Astrocyte of the spinal cord (primary cell): Measurements from ENCODE around the gene INTS13.
"Not testable (repeated sequence)": the region's sequence is repeated elsewhere in the genome, so short reads cannot be mapped to it uniquely, and the experiment has no call there.

Experiments
- DNase-seq: peaks from one replicate; pipeline ENCODE4 v3.0.0; 2011; ENCODE audit warnings: low read depth, low spot score
- H3K4me3 ChIP-seq: 2 replicates; pipeline ENCODE4 v1.5.1; 2011; ENCODE audit warnings: low read depth, mild to moderate bottlenecking, low read length, moderate library complexity
- in situ Hi-C: cut with HindIII; loops from 2 replicates; pipeline ENCODE4 v1.10.0; 2017; ENCODE audit warnings: low sequenced_read_pairs
- TF ChIP-seq, protein P1 (sequence below): IDR thresholded peaks from 2 replicates; pipeline ENCODE4 v1.5.1; 2012; ENCODE audit warnings: low read depth, mild to moderate bottlenecking, low read length, inconsistent platforms

The INTS13 gene

DNA sequence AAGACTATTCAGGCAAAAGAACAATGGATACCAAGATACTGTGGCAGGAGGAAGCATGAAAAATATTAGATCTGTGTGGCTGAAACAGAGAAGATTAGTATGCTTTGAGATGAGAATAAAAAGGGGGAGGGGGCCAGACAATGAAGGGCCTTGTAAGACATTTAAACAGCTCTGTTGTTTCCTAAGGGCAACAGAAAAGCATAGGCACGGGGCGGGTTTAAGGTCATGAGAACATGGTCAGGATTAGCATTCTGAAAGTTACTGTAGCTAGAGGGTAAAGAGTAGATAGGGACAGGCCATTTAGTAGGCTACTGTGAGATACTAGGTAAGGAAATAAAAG lies 18.6 kb downstream of the INTS13 start:
- DNase-seq, result no peak
- TF ChIP-seq, protein P1, sequence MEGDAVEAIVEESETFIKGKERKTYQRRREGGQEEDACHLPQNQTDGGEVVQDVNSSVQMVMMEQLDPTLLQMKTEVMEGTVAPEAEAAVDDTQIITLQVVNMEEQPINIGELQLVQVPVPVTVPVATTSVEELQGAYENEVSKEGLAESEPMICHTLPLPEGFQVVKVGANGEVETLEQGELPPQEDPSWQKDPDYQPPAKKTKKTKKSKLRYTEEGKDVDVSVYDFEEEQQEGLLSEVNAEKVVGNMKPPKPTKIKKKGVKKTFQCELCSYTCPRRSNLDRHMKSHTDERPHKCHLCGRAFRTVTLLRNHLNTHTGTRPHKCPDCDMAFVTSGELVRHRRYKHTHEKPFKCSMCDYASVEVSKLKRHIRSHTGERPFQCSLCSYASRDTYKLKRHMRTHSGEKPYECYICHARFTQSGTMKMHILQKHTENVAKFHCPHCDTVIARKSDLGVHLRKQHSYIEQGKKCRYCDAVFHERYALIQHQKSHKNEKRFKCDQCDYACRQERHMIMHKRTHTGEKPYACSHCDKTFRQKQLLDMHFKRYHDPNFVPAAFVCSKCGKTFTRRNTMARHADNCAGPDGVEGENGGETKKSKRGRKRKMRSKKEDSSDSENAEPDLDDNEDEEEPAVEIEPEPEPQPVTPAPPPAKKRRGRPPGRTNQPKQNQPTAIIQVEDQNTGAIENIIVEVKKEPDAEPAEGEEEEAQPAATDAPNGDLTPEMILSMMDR, result no peak
- no peak overlapping the region for H3K4me3 ChIP-seq
- in situ Hi-C loops, result no loop called here

DNA sequence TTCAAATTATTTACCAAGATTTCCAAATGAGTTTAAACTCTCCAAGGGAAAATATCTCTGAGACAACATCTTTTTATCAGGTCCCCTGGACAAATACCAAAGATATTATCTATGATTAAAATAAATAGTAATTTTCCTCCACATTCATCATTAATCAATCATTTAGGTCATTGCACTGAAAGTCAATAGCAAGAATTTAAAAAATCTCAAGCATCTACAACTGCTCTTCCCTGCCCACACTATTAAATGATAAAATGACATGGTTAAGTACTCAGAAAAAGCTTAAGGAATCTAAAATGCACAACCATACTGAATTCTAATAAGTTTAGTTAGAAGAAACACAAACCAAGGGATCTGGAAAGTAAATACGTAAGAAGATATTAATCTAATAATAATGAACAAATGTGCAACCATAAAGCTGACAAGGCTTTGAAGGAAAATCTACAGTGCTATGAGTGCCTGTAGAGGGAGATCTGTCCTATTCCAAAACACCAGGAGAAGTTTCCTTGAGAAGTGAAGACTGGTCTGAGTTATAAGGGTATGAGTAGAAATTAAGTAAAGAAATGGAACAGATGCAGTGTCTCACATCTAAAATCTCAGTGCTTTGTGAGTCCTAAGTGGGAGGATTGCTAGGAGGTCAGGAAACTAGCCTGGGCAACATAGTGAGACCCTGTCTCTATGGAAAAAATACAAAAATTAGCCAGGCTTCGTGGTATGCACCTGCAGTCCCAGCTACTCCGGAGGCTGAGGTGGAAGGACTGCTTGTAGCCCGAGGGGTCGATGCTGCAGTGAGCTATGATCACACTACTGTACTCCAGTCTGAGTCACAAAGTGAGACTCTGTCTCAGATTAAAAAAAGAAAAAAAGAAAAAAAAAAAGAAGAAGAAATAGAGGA lies 19.2 kb downstream of the INTS13 start:
- in situ Hi-C loops, result no loop called here
- H3K4me3 ChIP-seq, result no peak overlapping the region
- no peak for DNase-seq
- TF ChIP-seq, protein P1, result no peak

DNA sequence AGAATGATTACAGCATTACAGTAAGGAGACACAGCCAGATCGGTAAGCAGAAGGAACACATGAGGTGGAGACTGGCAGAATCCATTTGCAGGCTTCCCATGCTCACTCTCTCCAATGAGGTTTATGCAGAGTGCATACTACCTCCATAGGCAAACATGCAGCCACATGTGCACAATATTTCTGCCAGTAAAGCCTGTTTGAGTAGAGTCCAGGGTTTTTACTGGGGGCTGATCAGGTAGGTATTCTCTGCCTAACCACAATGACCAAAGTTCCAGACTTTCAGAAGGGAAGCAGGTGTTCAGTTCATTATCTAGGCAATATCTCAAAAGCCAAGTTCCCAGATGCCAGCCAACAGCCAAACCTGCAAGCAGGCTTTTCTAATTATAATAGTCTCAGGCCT lies 31.1 kb downstream of the INTS13 start:
- in situ Hi-C loops, result no loop called here
- no peak for DNase-seq
- H3K4me3 ChIP-seq, result no peak overlapping the region
- TF ChIP-seq, protein P1, result no peak

DNA sequence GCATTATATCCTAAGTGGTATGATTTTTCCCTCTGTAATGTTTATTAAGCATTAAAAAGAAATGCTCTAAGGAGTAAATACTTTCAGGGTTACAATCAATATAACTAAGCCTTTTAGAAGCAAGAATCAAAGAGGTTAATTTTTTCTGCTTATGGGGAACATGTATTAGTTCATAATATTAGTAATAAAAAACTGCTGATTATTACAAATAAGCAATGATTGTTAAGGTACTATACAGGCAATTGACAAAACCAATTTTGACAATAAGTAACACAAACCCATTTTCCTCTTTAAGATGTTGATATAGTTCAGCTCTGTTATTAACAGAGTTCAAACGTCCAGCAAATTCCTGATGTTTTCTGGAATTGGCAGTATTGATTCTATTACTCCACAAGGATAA lies 31.8 kb downstream of the INTS13 start:
- no peak overlapping the region for H3K4me3 ChIP-seq
- in situ Hi-C loops, result no loop called here
- DNase-seq, result no peak
- TF ChIP-seq, protein P1, result no peak

DNA sequence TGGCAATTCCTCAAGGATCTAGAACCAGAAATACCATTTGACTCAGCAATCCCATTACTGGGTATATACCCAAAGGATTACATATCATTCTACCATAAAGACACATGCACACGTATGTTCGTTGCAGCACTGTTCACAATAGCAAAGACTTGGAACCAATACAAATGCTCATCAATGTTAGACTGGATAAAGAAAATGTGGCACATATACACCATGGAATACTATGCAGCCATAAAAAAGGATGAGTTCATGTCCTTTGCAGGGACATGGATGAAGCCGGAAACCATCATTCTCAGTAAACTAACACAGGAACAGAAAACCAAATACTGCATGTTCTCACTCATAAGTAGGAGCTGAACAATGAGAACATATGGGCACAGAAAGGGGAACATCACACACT lies 34.4 kb downstream of the INTS13 start:
- in situ Hi-C loops, DNase-seq, H3K4me3 ChIP-seq: not testable (repeated sequence)

DNA sequence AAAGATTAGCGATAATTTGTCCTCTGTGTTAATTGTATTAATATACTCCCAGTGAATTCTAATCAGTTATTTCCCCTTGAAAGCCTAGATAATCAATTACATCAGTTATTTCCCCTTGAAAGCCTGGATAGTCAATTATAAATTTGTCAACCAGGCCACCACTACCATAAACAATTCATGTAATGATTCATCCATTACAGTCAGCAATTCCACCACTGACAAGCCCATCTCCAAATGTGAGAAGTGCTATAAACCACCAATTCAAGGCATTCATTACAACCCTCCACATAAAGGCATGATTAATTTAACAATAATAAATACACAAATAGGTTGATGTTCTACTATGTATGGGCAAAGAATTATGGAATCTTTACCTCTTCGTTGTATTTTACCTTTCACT lies 40.9 kb downstream of the INTS13 start:
- DNase-seq, result no peak
- no peak overlapping the region for H3K4me3 ChIP-seq
- in situ Hi-C loops, result no loop called here
- TF ChIP-seq, protein P1, result no peak

DNA sequence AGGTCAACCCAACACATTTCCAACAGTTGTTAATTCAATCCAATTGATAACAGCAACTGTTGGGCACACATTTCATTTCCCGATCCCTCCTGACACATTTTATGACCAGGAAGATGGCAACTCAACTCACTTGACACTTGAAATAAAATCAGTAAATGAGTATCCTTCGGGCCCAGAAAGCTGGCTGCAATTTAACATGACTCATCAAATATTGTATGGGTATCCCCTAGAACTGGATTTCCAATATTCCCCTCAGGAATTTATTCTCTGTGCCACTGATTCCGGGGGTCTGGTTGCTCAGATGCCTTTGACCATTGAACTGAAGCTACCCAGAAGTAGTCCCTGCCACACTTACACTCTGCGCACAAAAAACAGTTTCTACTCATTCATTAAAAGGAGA lies 42.1 kb downstream of the INTS13 start:
- TF ChIP-seq, protein P1, result no peak
- in situ Hi-C loops, result no loop called here
- H3K4me3 ChIP-seq, result no peak overlapping the region
- DNase-seq, result no peak
